Measurements from ENCODE around the gene FABP2.
"Not testable (repeated sequence)": the region's sequence is repeated elsewhere in the genome, so short reads cannot be mapped to it uniquely, and the experiment has no call there.

FABP2 gene

DNA sequence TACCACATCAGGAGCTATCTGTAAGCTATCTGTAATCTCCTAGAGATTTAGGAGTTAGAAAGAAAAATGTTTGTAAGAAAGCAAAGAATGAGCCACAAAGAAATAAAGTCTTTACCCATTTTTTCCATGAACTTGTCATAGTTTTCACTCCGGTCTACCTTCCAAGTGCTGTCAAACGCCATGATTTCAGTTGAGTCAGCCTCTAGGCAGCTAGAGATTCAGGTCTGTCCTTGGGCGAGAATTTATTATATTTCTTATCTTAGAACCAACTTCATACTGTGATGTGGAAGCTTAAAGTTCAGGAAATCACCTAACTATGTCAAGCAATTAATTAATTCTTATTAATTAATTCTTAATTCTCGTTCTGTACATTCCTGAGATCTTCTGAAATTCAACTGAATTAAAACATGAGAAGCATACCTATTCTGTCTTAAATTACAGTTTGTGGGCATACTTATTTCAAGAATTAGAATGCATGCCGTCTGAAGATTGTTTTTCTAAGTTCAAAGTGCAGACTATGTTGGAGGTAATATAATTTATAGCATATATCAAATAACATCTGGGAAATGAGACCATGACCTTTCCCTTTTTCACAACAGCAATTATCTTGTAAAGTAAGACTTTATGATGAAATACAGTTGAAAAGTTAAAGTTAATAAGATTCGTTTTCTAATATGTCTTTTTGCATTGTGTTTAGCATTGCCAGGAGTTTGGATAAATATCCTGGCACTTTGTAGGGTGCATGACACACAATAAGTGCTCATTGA lies at the start of gene FABP2:
FABP2 (minus strand) TSS at position 218 of the 767 bp plus-strand sequence; CDS start at position 182, 36 bp downstream.
- DNase-seq = no peak

DNA sequence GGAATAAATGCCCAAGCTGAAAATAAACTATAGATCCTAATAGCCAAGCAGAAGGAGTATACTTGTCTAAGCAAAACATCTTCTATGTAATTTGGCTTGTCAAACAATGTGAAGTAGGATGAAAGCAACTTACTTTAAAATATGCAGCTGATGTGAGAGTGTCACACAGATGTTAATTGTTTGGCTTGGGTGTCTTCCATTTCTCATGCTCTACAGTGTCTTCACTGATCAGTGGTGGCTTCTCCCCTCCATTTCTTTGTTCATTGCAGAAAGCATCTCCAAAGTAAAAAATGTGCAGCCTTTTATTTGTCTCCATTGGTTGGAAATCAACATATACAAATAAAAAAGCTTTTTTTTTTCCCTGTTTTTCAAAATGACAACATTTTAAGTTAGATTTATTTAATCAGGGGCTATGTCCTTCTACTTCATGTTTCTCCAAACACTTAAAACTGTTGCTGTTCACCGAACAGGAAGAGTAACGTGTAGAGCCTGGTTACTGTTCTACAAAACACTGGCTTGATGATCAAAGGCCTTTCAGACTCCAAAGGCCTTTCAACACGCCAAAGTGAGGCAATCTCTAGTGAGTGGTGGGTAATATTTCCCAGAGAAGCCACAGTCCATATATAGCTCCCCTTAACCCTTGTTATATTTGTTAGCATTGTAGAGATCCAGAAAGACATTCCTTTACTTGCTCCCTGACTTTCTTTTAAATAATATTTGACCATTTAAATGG lies 49.2 kb upstream of the FABP2 start:
- not testable (repeated sequence) for DNase-seq

DNA sequence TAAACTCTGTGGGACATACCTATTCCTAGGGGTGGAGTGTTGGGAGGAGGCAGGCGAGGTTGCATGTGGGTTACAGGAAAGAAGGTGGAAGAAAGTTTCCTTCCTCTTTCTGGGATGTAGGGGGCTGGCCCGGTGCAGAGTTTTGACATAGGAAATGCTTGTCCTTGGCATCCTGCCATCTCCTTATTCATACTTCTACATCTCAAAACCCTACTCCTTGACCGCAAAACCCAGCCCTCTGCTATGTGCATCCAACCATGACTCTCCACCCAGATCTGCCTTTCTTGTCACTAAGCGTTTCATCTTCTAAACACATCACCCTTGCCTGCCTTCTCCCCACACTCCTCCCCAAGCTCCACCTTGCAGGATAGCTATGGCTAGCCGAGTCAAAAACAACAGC lies 48.5 kb upstream of the FABP2 start:
- DNase-seq = peak; percentile 61

DNA sequence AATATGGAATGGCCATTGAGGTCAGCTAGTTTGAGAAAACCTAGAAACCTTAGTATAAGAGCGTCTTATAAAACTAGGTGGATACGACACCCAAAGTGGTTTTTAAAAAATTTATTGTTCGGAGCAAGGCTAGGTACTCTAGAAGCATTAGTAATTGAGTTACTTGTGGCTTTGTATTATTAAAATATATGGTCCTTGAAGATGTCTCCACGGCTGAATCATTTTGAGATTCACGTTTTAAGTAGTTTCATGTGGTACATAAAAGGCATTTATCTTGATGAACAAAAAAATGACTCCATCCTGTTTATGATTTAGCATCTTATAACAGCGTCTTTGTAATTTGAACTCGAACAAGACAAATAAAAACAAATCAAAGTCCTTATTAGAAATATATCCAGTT lies 44.9 kb upstream of the FABP2 start:
- DNase-seq = not testable (repeated sequence)

DNA sequence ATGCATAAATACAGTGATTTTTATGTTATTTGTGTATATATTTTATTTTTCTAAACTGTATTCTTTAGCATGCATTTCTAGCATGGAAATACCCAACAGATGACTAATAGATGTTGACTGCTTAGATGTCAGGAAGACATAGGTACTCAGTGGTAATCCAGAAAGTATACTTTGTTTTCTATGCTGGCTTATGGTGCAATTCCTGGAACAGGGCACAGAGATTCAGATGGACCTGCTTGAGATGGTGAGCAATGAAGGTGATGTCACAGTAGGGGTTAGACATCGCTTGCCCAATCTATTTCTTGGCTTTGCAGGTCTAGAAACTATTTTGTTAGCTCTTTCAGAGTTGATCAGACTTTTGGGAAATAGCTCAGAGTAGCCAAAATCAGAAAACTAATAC lies 42.3 kb upstream of the FABP2 start:
- DNase-seq = not testable (repeated sequence)

DNA sequence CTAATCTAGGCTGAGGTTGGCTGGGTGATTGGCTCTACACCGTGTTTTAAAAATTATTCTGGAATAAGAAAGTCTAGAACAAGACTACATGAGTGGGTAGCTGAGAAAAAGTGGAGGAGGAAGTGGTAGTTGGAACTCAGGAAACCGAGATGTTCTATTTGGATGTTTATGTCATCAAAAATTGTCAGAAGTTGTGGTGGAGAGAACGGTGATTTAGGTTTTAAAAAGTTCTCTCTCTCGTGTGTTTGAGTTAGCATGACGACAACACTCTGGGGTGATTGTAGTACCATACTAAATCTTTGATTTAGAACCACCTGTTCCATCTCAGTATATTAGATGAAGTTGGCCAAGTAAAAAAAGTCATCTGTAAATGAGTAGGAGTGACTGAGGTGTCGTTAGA lies 41.4 kb upstream of the FABP2 start:
- DNase-seq = not testable (repeated sequence)

DNA sequence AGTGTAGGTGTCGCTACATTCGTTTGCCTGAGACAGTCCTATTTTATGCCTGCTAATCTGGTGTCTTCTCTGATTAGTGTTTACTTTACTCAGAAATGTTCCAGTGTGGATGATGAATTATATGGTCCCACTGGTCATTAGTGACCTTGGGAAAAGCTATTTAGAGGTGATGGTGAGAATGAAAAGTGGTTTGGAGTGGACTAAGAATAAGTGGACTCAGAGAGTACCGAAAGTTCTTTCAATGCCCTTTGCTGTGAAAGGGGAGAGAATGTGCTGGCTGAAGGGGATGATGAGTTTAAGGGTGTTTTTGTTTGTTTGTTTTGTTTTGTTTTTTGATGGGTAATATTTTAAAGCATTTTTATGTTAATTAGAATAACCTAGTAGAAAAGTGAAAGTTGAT lies 40.5 kb upstream of the FABP2 start:
- not testable (repeated sequence) for DNase-seq

DNA sequence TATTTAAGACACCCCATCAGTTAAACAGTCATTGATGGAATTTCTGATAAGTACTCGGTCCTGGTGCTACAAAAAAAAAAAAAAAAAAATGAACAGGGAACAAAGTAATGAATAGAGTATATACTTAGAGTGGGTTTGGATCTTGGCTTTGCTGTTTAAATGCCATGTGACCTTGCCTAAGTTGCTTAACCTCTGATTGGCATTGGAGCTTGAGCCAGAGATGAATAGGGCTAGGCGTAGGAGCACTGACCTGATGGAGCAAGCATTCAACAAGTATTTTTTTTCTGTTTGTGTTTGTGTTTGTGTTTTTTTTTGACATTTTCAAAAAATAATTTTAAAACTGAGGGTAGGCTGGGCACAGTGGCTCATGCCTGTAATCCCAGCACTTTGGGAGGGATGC lies 37.9 kb upstream of the FABP2 start:
- DNase-seq = not testable (repeated sequence)

DNA sequence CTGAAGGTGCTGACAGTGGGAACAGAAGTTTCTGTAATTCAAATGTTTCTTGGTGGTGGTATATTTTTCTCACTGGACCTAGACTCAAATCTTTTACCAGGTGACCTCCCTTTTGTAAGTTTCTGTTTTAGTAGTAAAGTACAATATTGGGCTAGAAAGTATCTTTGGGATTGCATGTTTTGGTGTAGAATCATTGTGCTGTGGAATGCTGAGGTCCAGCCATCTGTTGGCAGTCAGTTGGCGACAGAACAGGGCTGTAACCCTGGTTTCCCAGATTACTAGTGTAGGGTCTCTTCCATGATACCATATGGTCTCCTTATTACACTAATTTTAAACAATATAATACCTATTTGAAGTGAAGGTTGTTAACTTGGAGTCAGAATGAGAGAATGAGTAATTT lies 34.9 kb upstream of the FABP2 start:
- not testable (repeated sequence) for DNase-seq

DNA sequence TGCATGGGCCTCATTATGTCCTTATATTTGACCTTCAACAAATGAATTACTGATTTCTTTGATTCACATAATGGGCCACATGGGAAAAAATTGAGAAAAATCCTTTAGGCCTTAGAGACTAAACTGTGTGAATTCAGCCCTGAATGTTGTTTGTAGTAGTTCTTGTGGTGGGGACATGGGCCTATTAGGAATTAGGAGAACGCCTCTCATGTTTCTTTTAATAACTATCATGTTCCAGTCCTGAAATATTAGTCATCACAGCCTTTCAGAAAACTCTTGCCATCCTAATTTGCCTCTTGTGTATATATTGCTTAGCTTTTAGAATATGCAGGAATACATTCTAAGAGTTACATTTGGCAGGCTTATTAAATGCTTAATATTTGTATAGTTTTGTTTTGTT lies 34.1 kb upstream of the FABP2 start:
- DNase-seq = not testable (repeated sequence)

DNA sequence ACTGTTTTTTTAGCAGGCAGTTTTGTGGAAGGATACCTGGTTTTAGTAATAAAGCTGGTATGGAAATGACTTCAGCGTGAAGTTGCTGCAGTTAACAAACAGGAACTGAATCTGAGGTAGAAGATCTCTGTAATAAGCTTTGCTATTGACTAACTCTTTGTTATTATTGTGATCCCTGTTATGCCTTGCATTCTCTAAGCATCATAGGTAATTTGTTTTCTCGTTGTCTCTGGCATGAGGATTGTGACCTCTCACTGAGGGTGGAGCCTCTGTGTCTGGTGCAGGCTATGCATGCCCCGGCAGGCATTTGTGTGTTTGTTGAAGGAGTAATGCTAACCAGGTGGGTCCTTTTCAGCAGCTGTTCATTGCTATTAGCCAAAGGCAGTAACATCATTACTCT lies 31.4 kb upstream of the FABP2 start:
- not testable (repeated sequence) for DNase-seq

DNA sequence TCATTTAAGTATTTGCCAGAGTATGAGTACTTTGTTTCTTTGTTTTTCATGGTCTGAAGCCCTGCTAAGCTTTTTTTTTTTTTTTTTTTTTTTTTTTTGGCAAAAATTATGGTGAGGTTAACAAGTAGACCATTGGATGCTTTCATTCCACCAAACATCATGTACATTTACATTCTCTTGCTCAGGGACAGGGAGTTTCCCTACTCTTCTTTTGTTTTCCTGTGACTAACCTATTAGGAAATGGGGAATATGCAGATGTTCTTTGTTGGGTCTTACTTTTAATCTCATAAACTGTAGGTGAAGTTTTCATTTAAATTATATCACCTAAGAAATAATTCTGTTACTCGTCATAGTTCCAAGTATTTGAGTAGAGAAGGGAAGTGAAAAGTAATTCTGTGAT lies 26.2 kb upstream of the FABP2 start:
- DNase-seq = not testable (repeated sequence)

DNA sequence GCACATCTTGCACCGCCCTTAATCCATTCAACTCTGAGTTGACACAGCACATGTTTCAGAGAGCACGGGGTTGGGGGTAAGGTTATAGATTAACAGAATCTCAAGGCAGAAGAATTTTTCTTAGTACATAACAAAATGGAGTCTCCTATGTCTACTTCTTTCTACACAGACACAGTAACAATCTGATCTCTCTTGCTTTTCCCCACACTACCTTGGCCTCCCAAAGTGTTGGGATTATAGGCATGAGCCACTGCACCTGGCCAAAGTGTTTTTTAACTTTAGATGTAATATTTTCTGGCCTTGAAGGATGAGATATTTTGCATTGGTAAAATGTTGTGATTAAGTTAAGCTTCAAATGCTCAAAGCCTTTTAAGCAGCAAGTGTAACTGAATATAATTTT lies 21.4 kb upstream of the FABP2 start:
- not testable (repeated sequence) for DNase-seq

DNA sequence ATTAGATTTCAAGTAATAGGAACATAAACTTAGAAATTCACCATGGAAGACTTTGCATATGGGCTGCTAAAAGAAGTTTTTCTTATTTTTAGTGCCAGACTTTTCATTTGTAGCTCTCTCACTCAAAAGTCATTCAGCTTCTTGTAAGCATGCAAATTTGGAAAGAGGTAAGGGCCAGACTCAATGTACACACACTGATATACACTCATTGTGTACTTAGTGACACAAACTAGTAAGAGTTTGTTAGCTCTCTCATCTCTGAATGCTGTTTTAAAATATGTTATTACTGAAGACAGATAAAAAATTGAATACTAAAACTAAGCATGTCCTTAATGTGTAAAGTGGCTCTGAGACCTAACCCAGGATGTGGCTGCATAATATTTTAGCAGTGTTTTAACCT lies 18.0 kb upstream of the FABP2 start:
- not testable (repeated sequence) for DNase-seq

DNA sequence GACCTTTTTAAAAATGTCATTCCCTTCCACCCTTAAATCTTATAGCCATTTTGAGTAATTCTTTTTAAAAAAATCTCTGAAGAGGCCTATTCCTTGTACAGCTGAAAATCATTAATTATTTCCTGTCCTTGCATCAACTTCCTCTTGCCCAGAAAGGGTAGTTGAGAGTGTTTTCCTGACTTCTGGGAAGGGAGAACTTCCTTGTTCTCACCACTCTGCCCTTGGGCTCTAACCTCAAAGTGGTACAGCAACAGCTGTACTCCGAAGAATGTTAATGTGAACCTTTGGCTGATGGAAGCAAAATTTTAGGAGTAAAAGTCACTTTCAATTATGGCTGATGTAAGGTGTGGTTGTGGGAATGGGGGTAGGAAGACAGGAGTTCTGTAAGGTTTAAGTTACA lies 15.1 kb upstream of the FABP2 start:
- DNase-seq = no peak

DNA sequence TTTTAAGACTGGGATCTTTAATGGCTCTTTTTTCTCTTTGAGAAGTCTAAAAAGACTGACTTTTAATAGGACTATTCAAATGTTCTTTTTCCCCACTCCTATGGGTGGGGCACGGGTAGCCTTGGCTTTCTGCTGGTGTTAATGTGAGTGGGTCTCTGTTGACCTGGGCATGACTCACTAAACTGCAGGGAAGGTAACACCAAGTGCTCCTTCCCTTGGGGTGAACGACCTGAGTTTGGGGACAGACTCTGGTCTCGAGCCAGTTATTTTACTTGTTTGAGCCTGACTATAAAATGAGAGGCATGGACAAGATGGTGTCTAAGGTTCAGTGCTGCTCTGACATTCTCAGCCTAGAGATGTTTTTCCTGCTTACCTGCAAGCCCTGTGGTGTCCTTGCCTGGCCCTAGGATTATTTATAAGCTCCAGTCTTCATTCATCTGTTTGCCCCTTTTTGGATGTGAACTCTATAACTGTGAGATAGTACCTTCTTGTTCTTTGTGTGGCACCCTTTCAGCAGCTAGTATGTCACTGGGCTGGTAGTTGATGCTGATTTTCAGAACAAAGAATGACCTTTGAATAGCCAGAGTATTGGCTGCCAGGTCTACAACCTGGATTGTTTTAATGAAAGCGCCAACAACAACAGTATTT lies 14.5 kb upstream of the FABP2 start:
- not testable (repeated sequence) for DNase-seq

DNA sequence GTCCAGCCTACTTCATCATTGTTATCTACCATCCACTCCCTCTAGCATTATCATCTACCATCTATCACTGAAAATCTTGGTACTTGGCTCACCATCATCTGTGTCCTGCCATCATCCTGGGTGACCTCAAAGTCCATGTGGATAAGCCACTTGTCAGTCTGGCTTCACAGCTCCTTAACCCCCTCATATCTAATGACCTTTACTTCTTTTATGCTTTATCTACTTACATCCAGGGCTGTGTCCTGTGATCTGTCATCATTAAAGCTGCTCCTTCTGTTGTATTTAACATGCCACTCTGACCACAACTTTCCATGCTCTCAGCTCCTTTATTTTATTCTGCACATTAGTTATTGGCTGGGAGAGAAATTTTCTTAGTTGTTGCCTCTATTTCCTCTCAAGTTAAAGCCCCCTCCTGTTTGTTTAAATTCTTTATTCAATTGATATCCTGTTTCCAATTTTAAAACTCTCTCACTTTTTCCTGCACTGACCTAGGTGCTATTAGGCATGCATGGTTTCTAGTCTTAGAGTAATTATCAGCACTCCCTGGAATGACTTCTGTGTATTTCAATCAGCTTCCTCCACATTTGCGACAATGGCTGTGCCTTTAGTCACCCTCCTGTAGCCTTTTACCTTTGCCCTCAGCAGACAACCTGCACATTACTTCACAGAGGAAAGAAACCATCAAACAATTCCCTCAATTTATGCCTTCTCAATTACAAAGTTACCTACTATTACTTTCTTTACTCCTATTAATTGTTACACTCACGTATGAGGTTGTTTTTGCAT lies 8.1 kb upstream of the FABP2 start:
- DNase-seq = no peak

DNA sequence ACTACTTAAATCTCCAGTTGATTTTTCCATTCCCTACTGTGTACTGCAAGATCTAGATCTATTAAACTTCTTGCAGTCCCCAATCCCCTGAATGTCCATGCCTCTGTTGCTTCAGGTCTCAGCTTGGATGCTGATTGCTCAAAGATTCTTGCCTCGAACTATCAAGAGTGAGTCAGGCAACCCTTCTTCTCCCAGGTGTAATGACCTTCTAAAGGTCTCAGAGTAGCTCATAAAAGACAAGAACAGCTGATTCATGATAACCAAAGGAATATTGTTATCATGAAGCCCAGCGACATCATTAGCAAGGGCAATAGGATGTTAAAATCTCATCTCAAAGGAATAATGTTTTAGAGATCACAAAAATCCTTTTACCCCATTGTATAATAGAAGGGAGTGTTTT lies 6.8 kb upstream of the FABP2 start:
- no peak for DNase-seq

DNA sequence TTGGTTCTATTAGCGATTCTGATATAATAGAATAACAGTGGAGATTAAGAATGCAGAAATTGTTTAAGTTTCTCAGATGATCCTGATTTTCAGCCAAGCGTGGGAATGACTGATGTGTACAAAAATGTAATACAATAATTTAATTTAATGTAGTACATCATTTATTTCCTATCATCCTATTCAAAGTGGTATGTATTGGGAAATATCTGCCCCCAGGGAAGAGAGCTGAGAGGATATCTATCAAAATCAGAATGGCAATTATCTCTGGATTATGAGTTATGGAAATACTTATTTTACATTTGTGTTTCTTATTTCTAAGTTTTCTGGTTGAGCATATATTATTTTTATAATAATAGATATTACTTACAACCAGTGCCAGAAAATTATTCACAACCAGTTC lies 3.9 kb downstream of the FABP2 start:
- DNase-seq = no peak

DNA sequence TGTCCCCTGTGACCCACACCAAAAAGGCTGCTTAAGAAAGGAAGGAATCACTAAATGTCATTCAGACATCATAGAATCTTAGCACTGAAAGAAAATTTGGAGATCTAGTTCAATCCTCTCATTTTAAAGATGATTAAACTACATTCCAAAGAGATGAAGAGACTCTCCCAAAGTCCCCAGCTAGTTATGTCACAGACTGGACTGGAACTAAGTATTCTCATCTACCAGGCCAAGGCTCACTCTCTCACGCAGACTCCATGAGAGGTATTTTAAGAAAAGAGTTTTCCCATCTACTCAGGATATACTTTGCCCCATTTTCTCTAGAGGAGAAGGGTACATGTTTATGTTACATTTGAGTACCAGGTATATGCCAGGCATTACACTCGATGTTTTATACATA lies 6.9 kb downstream of the FABP2 start:
- no peak for DNase-seq

DNA sequence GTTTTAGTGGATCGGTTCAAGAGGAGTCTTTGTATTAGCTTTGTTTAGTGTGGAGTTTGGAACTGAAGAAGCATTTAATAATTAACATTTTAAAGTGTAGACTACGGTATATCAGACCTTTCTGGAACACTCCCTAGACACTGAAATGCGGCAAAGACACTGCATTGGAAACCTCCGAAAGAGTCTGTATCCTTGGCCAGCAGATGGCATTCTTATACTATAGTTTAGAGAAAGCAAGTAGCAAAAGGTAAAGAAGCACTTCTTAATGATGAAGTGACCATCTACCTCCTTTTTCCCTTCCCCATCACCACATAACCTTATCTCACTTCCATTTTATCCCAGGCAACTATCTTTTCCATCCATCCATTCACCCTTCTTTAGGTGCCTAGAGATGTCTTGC lies 7.6 kb downstream of the FABP2 start:
- DNase-seq = peak; percentile 17

DNA sequence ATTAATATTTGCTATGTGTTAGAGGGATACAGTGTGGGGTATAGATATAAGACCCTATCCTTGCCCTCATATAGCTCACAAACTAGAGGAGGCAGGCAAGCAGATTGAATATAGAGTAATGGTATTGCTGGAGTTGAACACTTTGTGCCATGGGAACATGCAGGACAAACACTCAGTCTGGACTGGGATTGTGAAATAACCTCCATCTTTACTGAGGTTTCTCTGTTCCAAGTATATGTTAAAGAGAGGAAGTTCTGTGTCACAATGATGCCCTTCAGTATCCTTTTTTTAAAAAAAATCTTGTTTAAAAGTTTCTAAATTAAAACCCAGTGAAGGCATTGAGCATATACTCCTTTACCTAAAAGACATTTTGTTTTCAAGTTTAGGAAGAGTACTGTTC lies 8.7 kb downstream of the FABP2 start:
- no peak for DNase-seq

DNA sequence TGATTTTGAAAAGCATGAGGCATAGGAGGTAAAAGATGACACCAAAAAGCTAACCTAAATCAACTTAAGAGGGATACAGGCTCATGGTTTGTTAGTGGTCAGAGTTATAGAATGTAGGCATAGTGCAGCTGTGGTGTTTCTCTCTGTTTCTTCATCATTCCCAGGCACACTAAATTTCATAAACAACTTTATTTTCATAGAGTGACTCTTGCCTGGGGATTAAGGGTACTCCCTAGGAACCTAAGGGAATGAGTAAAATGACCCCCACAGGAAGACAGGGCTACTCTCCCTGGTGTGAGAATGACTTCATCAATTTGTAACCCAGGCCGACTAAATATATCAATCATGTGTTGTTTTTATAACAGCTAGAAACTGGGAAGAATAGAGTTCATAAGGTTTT lies 11.1 kb downstream of the FABP2 start:
- no peak for DNase-seq
